Thyroid gland (tissue), 4 donors: Measurements from ENCODE around the gene GPR78.

ENCODE experiments used
- POLR2A ChIP-seq, 2 donors: fragments of 450-650 bp; IDR thresholded peaks; one replicate each; pipeline ENCODE4 v1.6.1; 2017; ENCODE audit warnings: antibody characterized with exemption in 2 of 2, mild to moderate bottlenecking in 2 of 2, moderate library complexity in 1 of 2
- TF ChIP-seq, protein P1 (sequence below), 6 experiments: fragments of 200-600 bp in 3 of 6; fragments of 450-650 bp in 3 of 6; sonication (generic) in 3 of 6; IDR thresholded peaks; one replicate each; pipeline ENCODE4 v1.5.1; 2016 to 2019; ENCODE audit warnings: antibody characterized with exemption in 6 of 6, mild to moderate bottlenecking in 2 of 6, inconsistent platforms in 1 of 6, moderate library complexity in 1 of 6

DNA sequence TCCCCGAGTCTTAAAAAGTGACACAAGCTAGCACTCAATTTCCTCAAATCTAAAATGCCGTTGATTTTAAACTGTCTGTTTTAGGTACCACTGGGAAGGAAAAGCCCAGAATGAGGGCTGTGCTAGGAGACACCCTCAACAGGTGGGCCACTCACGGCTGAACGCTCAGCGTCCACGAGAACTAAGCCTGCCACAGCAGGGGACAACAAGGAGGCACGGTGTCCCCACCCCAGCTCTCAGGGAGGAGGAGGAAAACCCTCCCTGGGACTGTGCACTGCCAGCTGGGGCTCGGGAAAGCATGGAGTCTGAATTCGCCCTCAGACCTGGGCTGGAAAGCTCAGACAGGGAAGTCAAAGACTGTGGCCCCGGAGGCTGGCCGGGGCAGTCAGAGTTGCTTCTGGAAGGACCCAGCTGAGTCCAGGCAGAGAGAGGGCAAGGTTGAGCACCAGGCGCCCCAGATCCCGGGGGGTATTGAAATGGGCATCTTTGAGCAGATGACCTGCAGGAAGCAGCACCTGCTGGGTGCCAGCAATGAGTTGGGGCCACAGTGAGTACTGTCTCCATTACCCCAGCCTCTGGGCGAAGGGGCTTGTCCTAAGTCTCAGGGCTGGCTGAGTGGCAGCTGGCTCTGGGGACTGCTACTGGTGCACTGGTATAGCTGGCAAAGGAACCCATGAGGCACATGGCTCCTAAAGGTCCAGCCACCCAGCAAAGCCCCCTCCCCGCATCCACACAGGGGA is 11.6 kb downstream of the GPR78 start:
- TF ChIP-seq, protein P1, sequence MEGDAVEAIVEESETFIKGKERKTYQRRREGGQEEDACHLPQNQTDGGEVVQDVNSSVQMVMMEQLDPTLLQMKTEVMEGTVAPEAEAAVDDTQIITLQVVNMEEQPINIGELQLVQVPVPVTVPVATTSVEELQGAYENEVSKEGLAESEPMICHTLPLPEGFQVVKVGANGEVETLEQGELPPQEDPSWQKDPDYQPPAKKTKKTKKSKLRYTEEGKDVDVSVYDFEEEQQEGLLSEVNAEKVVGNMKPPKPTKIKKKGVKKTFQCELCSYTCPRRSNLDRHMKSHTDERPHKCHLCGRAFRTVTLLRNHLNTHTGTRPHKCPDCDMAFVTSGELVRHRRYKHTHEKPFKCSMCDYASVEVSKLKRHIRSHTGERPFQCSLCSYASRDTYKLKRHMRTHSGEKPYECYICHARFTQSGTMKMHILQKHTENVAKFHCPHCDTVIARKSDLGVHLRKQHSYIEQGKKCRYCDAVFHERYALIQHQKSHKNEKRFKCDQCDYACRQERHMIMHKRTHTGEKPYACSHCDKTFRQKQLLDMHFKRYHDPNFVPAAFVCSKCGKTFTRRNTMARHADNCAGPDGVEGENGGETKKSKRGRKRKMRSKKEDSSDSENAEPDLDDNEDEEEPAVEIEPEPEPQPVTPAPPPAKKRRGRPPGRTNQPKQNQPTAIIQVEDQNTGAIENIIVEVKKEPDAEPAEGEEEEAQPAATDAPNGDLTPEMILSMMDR (IDR thresholded peaks at IDR 0.05), result no peak
- TF ChIP-seq POLR2A (IDR thresholded peaks at IDR 0.05), result no peak
